Fibroblast of lung (primary cell): ENCODE data around the gene DIPK2A. TPM values are rescaled to one million over a fixed set of nuclear protein-coding genes. Genes with fewer than 3 reads are reported as not detected.

Experiments
- DNase-seq, 2 donors: peaks; one replicate each; pipeline versions ENCODE4 v3.0.0 to v3.0.0-alpha.2; 2010; ENCODE audit warnings: low read depth in 2 of 2
- H2AFZ ChIP-seq: 2 replicates; pipeline ENCODE4 v1.5.1; 2012; ENCODE audit warnings: low read length, control low read depth, inconsistent platforms
- H3K27ac ChIP-seq: 2 replicates; pipeline ENCODE4 v1.5.1; 2011; ENCODE audit warnings: low read length, control low read depth; ENCODE audit not compliant: insufficient read depth
- H3K27me3 ChIP-seq: 2 replicates; pipeline ENCODE4 v1.5.1; 2011; ENCODE audit warnings: mild to moderate bottlenecking, low read length; ENCODE audit not compliant: control insufficient read depth, insufficient read depth
- H3K36me3 ChIP-seq: 2 replicates; pipeline ENCODE4 v1.5.1; 2011; ENCODE audit warnings: low read length; ENCODE audit not compliant: control insufficient read depth, insufficient read depth
- H3K4me1 ChIP-seq: 2 replicates; pipeline ENCODE4 v1.5.1; 2011; ENCODE audit warnings: low read length; ENCODE audit not compliant: control insufficient read depth, insufficient read depth; ENCODE audit errors: extremely low read depth
- H3K4me2 ChIP-seq: 2 replicates; pipeline ENCODE4 v1.5.1; 2011; ENCODE audit warnings: low read length, control low read depth; ENCODE audit not compliant: insufficient read depth; ENCODE audit errors: extremely low read depth
- H3K4me3 ChIP-seq, 4 experiments: fragments of 200-600 bp in 1 of 4; sonication (generic) in 1 of 4; replicated peaks in 1 of 4; 2 replicates each; pipeline ENCODE4 v1.5.1; 2011 to 2016; ENCODE audit warnings: low read length in 4 of 4, low read depth in 3 of 4, mild to moderate bottlenecking in 3 of 4, control low read depth in 2 of 4, inconsistent platforms in 1 of 4, mixed read lengths in 1 of 4; ENCODE audit not compliant: insufficient read depth in 1 of 4; ENCODE audit errors: control extremely low read depth in 1 of 4
- H3K79me2 ChIP-seq: 2 replicates; pipeline ENCODE4 v1.5.1; 2012; ENCODE audit warnings: mild to moderate bottlenecking, low read length, inconsistent platforms; ENCODE audit not compliant: control insufficient read depth, insufficient read depth
- H3K9ac ChIP-seq: 2 replicates; pipeline ENCODE4 v1.5.1; 2011; ENCODE audit warnings: mild to moderate bottlenecking, low read length, control low read depth; ENCODE audit not compliant: insufficient read depth
- H3K9me3 ChIP-seq: 2 replicates; pipeline ENCODE4 v1.5.1; 2012; ENCODE audit warnings: low read depth, low read length; ENCODE audit not compliant: control insufficient read depth, insufficient read depth
- H4K20me1 ChIP-seq: 2 replicates; pipeline ENCODE4 v1.5.1; 2011; ENCODE audit warnings: low read length; ENCODE audit not compliant: control insufficient read depth, insufficient read depth; ENCODE audit errors: extremely low read depth
- CTCF ChIP-seq, 2 donors: IDR thresholded peaks in 1 of 2; conservative IDR thresholded peaks in 1 of 2; 1 replicate in 1 of 2; 2 replicates in 1 of 2; pipeline ENCODE4 v1.5.1; 2011 to 2012; ENCODE audit warnings: low read length in 2 of 2, control low read depth in 1 of 2, inconsistent platforms in 1 of 2, low read depth in 1 of 2, mild to moderate bottlenecking in 1 of 2
- EZH2 ChIP-seq: IDR thresholded peaks from 2 replicates; pipeline ENCODE4 v1.5.1; 2012; ENCODE audit warnings: low read length, control low read depth, mild to moderate bottlenecking; ENCODE audit errors: missing control alignments
- polyA plus RNA-seq, 2 donors: library from polyadenylated mRNA; depleted of rRNA in 1 of 2; stranded (reverse) in 1 of 2; unstranded in 1 of 2; fragments of >200 nt; gene quantifications; 2 replicates each; pipeline ENCODE4 v1.2.1, GENCODE V29; 2011 to 2012; ENCODE audit warnings: missing spikeins in 1 of 2
- total RNA-seq: library from RNA; depleted of rRNA; stranded (reverse); fragments of >200 nt; gene quantifications from 2 replicates; pipeline ENCODE4 v1.2.1, GENCODE V29; 2014

DIPK2A gene
- total and polyA plus RNA-seq, 2 donors (not counting 1 experiment from before 2014, with no cell fraction given): 26.4 to 96.1 TPM

GRCh38 chr3:143991713-143992112 is 20.1 kb downstream of the DIPK2A start:
- Histone ChIP-seq H3K27me3 (no peaks in the 10 kb centered on the region), H3K9me3 (no peaks in the 10 kb centered on the region), H3K79me2 (peaks cover 4% of the 10 kb centered on the region), H3K4me1 (no peaks in the 10 kb centered on the region), H3K4me2 (no peak overlapping the region), H3K9ac (no peak overlapping the region), H2AFZ (no peak overlapping the region), H4K20me1 (no peaks in the 10 kb centered on the region), H3K36me3 (no peaks in the 10 kb centered on the region), H3K27ac (no peak overlapping the region), H3K4me3 (no peak overlapping the region)
- no peak for DNase-seq
- TF ChIP-seq CTCF (conservative IDR thresholded peaks at IDR 0.05 in 1 of 2, IDR thresholded peaks at IDR 0.05 in 1 of 2; ENCODE audit: low read depth in 1 of 2, low read length in 2 of 2) (no peak), EZH2 (no peak)

- no peaks in the 10 kb centered on the region for H3K27me3 ChIP-seq
- H3K36me3 ChIP-seq: no peaks in the 10 kb centered on the region
- H3K4me3 ChIP-seq: no peak overlapping the region
- H3K4me2 ChIP-seq: no peak overlapping the region
- no peaks in the 10 kb centered on the region for H3K4me1 ChIP-seq
- no peaks in the 10 kb centered on the region for H3K9me3 ChIP-seq
- no peak overlapping the region for H3K27ac ChIP-seq
- H3K9ac ChIP-seq: no peak overlapping the region
- peak; percentile 69 to 92 for DNase-seq
- no peak overlapping the region for H2AFZ ChIP-seq
- no peaks in the 10 kb centered on the region for H3K79me2 ChIP-seq
- TF ChIP-seq CTCF (conservative IDR thresholded peaks at IDR 0.05 in 1 of 2, IDR thresholded peaks at IDR 0.05 in 1 of 2; ENCODE audit: low read depth in 1 of 2, low read length in 2 of 2) (no peak), EZH2 (no peak)
- H4K20me1 ChIP-seq: no peaks in the 10 kb centered on the region
Measured at GRCh38 chr3:143998266-143998665, 26.6 kb downstream of the DIPK2A start.

- Histone ChIP-seq H3K4me2 (no peak overlapping the region), H4K20me1 (no peaks in the 10 kb centered on the region), H3K27me3 (no peaks in the 10 kb centered on the region), H3K4me1 (no peaks in the 10 kb centered on the region), H3K9me3 (no peaks in the 10 kb centered on the region), H3K79me2 (no peaks in the 10 kb centered on the region), H3K4me3 (no peak overlapping the region), H3K36me3 (no peaks in the 10 kb centered on the region), H3K27ac (no peak overlapping the region), H3K9ac (no peak overlapping the region), H2AFZ (no peak overlapping the region)
- no peak for DNase-seq
- no peak for TF ChIP-seq CTCF (conservative IDR thresholded peaks at IDR 0.05 in 1 of 2, IDR thresholded peaks at IDR 0.05 in 1 of 2; ENCODE audit: low read depth in 1 of 2, low read length in 2 of 2)
- TF ChIP-seq EZH2: no peak
Measured at GRCh38 chr3:144003051-144003450, 31.4 kb downstream of the DIPK2A start.
